Heart right ventricle (tissue), 16 donors: Measurements from ENCODE around the gene HSPA4. TPM values are rescaled to one million over a fixed set of nuclear protein-coding genes. Genes with fewer than 3 reads are reported as not detected.

Source experiments
- ATAC-seq, 8 donors: fragments of 200-7000 bp; cut with Tn5 transposase; one replicate each; pipeline ENCODE4 v1.9.1; 2020; ENCODE audit warnings: mild to moderate bottlenecking in 8 of 8, moderate library complexity in 8 of 8, moderate number of reproducible peaks in 1 of 8
- DNase-seq, 2 donors: peaks; one replicate each; pipeline ENCODE4 v3.0.0-alpha.2; 2020
- H3K27ac ChIP-seq, 10 donors: fragments of 200-600 bp; sonication (generic) in 2 of 10; one replicate each; pipeline versions ENCODE4 v1.5.0 to v1.8.0; 2020 to 2022; ENCODE audit warnings: mild to moderate bottlenecking in 3 of 10
- H3K27me3 ChIP-seq, 7 donors: fragments of 200-600 bp; one replicate each; pipeline ENCODE4 v1.8.0; 2021 to 2022; ENCODE audit warnings: mild to moderate bottlenecking in 2 of 7
- H3K36me3 ChIP-seq, 9 donors: fragments of 200-600 bp; sonication (generic) in 1 of 9; one replicate each; pipeline versions ENCODE4 v1.5.0 to v1.8.0; 2020 to 2022; ENCODE audit warnings: mild to moderate bottlenecking in 2 of 9
- H3K4me1 ChIP-seq, 9 donors: fragments of 200-600 bp; sonication (generic) in 1 of 9; one replicate each; pipeline versions ENCODE4 v1.5.0 to v1.8.0; 2020 to 2022; ENCODE audit warnings: mild to moderate bottlenecking in 4 of 9
- H3K4me3 ChIP-seq, 10 donors: fragments of 200-600 bp; sonication (generic) in 2 of 10; one replicate each; pipeline versions ENCODE4 v1.5.0 to v1.8.0; 2020 to 2022; ENCODE audit warnings: mild to moderate bottlenecking in 7 of 10, moderate library complexity in 2 of 10
- H3K9me3 ChIP-seq, 11 donors: fragments of 200-600 bp in 10 of 11; sonication (generic) in 2 of 11; one replicate each; pipeline versions ENCODE4 v1.5.0 to v1.8.0; 2013 to 2022; ENCODE audit warnings: mild to moderate bottlenecking in 2 of 11, control low read depth in 1 of 11, moderate library complexity in 1 of 11
- CTCF ChIP-seq, 9 donors: fragments of 200-600 bp; sonication (generic) in 2 of 9; IDR thresholded peaks; one replicate each; pipeline versions ENCODE4 v1.5.0 to v1.8.0; 2021 to 2022; ENCODE audit warnings: antibody characterized with exemption in 9 of 9, mild to moderate bottlenecking in 5 of 9, moderate library complexity in 1 of 9
- WGBS, 2 donors: extraction: QIAGEN DNeasy Blood & Tissue Kit; methylation state at CpG; one replicate each; pipeline ENCODE4 v1.1.7; 2013; ENCODE audit warnings: inconsistent platforms in 1 of 2; 5-methylcytosine and 5-hydroxymethylcytosine counted together
- intact Hi-C, 10 donors: fragments of 100-400 bp; cut with DNase I; formaldehyde crosslinking; loops; one replicate each; pipeline versions ENCODE4 v1.11.1 to v1.14.2; 2022
- polyA plus RNA-seq, 2 donors: library from polyadenylated mRNA; stranded (reverse); fragments of 200-250 nt; gene quantifications; one replicate each; pipeline ENCODE4 v1.2.3, GENCODE V29; 2013
- total RNA-seq, 10 donors: library from RNA; stranded (reverse); fragmentation: NEBNext Ultra II Directional in 3 of 10; extraction: Animal tissue kit (Norgen Biotek cat#: 25700) in 3 of 10; gene quantifications; one replicate each; pipeline versions ENCODE4 v1.2.1 to v1.2.4, GENCODE V29; 2021 to 2023
- donor health status: Arrhythmogenic right ventricular cardiomyopathy.
- donor health status: ischemic (EF 13 %, LVEDD 7.1; RV severe dilation, severe dysfunction).
- donor health status: healthy with polysubstance abuse.
- donor health status: DM: no; HTN: yes; CAD: no.
- donor health status: DM: no; HTN: no; CAD: no.
- donor health status: ischemic (EF 25% LVEDD 6.9; RV normal size, moderate dysfunction).
- donor health status: ischemic (EF 25% LVEDD 5.7; RV mildly dilated, moderate dysfunction).
- donor health status: healthy.
- donor health status: DM: yes; HTN: yes; CAD: no.
- donor health status: Ischemic cardiomyopathy.
- donor health status: ischemic (EF 35%, LVEDD 5.7; RV mildly dilated, moderate dysfunction).
- donor health status: nonischemic (EF 11% LVEDD 7.7; RV severe dilation, severe dysfunction).
- donor health status: DM: yes; HTN: yes; CAD: no.
- donor health status: PGD.
- donor health status: ischemic (EF 29% LVEDD 5.4; RV normal size, mild dysfunction).
- donor health status: nonischemic (EF 23%, LVEDD 6.1; RV moderate dilation, normal function).

The HSPA4 gene
- total and polyA plus RNA-seq, 12 donors = 44.9 to 179 (median 111) TPM

- H3K27me3 ChIP-seq = peaks cover 0 to under 1% (median 0%) of the 10 kb centered on the region in 7 donors
- 80 to 94% methylated on average over 10 of the region's 10 CpGs for WGBS, 2 donors
- no peak for DNase-seq
- intact Hi-C loops = loop anchor here in 6 of 10 donors (5.0 to 10.0 kb wide), 7 partner anchors 127 to 827 kb away; partner anchors contain the start of gene FSTL4 (in 1 of the 6)
- no peak overlapping the region for H3K4me3 ChIP-seq
- TF ChIP-seq CTCF (IDR thresholded peaks at IDR 0.05) = no peak
- H3K36me3 ChIP-seq = no peaks in the 10 kb centered on the region
- H3K9me3 ChIP-seq = no peaks in the 10 kb centered on the region
- H3K27ac ChIP-seq = no peak overlapping the region
- H3K4me1 ChIP-seq = no peaks in the 10 kb centered on the region
- no peak for ATAC-seq
Observed at GRCh38 chr5:133117166-133117911, 65.5 kb downstream of the HSPA4 start.

DNA sequence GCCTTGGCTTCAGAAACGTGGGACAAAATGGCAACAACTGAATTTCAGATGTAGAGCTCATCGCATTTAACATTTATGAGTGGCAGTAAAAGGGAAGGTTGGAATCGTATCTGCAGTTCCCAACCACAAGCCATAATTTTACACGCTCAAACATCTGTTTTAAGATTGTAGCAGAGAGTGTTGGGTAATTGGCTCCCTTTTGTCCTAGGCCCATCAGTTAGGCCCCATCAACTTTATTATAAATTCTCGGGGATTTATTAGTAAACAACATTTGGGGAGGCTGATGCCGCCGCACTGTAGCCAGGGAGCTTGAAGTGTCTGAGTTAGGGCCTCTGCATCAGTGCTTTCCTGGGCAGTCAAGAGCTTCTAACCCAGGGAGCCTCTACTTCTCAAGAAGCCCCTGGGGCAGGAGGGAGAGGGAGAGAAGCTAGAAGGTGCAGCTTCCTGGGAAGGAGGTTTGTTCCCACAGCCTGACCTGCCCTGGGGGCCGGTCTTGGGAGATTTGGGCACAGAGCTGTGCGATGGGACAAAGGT, 66.2 kb downstream of the HSPA4 start:
- Histone ChIP-seq H3K4me1 (no peaks in the 10 kb centered on the region), H3K27me3 (no peaks in the 10 kb centered on the region), H3K27ac (no peak overlapping the region), H3K36me3 (no peaks in the 10 kb centered on the region), H3K9me3 (no peaks in the 10 kb centered on the region), H3K4me3 (no peak overlapping the region)
- intact Hi-C loops = loop anchor here in 6 of 10 donors (5.0 to 10.0 kb wide), 7 partner anchors 127 to 827 kb away; partner anchors contain the start of gene FSTL4 (in 1 of the 6)
- 93% methylated on average over 9 of the region's 9 CpGs for WGBS, 2 donors
- DNase-seq (no peak), ATAC-seq (no peak)
- no peak for TF ChIP-seq CTCF (IDR thresholded peaks at IDR 0.05)

- 88 to 92% methylated on average over 4 of the region's 4 CpGs for WGBS, 2 donors
- no peaks in the 10 kb centered on the region for H3K27me3 ChIP-seq
- no peaks in the 10 kb centered on the region for H3K9me3 ChIP-seq
- TF ChIP-seq CTCF (IDR thresholded peaks at IDR 0.05) = no peak
- H3K4me3 ChIP-seq = no peak overlapping the region
- no peaks in the 10 kb centered on the region for H3K36me3 ChIP-seq
- ATAC-seq = no peak
- no peaks in the 10 kb centered on the region for H3K4me1 ChIP-seq
- DNase-seq = no peak
- intact Hi-C loops = loop anchor here in 6 of 10 donors (5.0 to 10.0 kb wide), 7 partner anchors 126 to 826 kb away; partner anchors contain the start of gene FSTL4 (in 1 of the 6)
- no peak overlapping the region for H3K27ac ChIP-seq
Observed at GRCh38 chr5:133118741-133119140, 66.9 kb downstream of the HSPA4 start.

- no peaks in the 10 kb centered on the region for H3K9me3 ChIP-seq
- intact Hi-C loops = loop anchor here in 6 of 10 donors (5.0 to 10.0 kb wide), 7 partner anchors 126 to 826 kb away; partner anchors contain the start of gene FSTL4 (in 1 of the 6)
- DNase-seq = no peak
- no peak overlapping the region for H3K27ac ChIP-seq
- TF ChIP-seq CTCF (IDR thresholded peaks at IDR 0.05) = no peak
- WGBS, 2 donors = 79 to 84% methylated on average over 4 of the region's 4 CpGs
- ATAC-seq = no peak
- no peaks in the 10 kb centered on the region for H3K36me3 ChIP-seq
- no peak overlapping the region for H3K4me3 ChIP-seq
- no peaks in the 10 kb centered on the region for H3K27me3 ChIP-seq
- no peaks in the 10 kb centered on the region for H3K4me1 ChIP-seq
Observed at GRCh38 chr5:133119233-133119711, 67.5 kb downstream of the HSPA4 start.
